Measurements from ENCODE around the gene FOXN3. TPM values are rescaled to one million over a fixed set of nuclear protein-coding genes. Genes with fewer than 3 reads are reported as not detected.
"Not testable (repeated sequence)": the region's sequence is repeated elsewhere in the genome, so short reads cannot be mapped to it uniquely, and the experiment has no call there.

The FOXN3 gene
- total RNA-seq, 2 experiments from 2014 or later, result 70.3 to 72.7 TPM

DNA sequence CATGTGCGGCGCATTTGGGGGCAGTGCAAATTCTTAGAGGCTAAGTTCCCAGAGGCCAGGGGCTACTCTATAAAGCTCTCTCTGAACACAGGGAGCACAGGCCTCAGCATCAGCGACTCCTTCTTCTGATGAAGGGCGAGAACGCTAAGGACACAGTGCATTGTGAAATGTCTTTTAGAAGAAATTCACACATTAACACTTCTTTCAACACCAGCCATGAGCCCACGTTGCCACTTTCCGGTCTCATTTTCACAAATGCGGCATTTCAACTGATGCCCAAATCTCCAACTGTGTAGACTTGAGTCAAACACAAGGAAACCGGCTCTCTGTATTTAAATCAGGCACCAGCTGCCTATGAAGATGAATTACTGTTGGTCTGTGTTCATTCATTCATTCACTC is 162.0 kb downstream of the FOXN3 start:
- H3K4me1 Mint-ChIP-seq (ENCODE audit: low read depth), result peaks cover 10% of the 10 kb centered on the region
- DNase-seq, result no peak
- ChIA-PET POLR2A (no interaction called here), CTCF (no interaction called here)
- no peaks in the 10 kb centered on the region for H3K27me3 Mint-ChIP-seq (ENCODE audit: low read depth)
- peaks cover 24% of the 10 kb centered on the region for H3K36me3 Mint-ChIP-seq (ENCODE audit: low read depth)
- H3K4me3 Mint-ChIP-seq, result no peak overlapping the region
- ATAC-seq, result no peak
- H3K27ac Mint-ChIP-seq, result no peak overlapping the region
- no peaks in the 10 kb centered on the region for H3K9me3 Mint-ChIP-seq (ENCODE audit: insufficient read depth)

DNA sequence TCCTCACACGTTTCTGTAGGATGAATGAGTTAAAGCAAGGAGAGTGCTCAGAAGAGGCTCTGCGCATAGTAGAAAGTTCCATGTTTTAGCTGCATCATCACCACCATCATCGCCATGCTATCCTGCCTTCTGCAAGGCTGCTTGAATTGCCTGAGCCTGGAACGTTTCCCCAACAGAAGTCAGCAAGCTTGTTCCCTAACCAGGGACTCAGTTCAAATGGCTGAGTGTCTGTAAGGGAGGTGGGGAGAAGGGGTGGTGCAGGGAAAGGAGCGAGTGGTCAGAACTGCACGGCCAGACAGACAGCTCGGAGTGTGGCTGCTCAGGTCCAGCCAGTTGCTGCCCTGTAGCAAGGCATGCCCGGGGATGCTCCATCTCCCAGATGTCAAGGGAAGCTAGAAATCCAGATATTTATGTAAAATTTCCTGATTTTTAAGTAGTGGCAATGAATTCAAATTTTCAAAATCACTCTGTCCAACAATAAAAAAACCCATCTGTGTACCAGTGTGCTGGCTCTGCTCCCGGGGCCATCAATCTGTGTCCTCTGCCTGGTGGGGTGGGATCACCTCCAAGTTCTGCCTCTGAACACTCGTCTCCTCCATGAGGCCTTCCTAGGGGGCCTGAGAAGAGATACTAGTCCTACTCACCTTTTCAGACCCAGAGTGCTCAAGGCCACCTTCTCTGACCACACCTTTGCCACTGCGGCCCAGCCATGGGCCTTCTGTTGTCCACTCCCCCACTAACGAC is 162.7 kb downstream of the FOXN3 start:
- no peak overlapping the region for H3K4me3 Mint-ChIP-seq
- ATAC-seq (no peak), DNase-seq (no peak)
- ChIA-PET CTCF (no interaction called here), POLR2A (interaction anchor here (0.6 kb wide), 1 partner anchor 9 kb away, joined by 3 read pairs; no protein-coding TSS in a partner anchor)
- H3K9me3 Mint-ChIP-seq (ENCODE audit: insufficient read depth), result no peaks in the 10 kb centered on the region
- no peaks in the 10 kb centered on the region for H3K27me3 Mint-ChIP-seq (ENCODE audit: low read depth)
- peaks cover 24% of the 10 kb centered on the region for H3K36me3 Mint-ChIP-seq (ENCODE audit: low read depth)
- peaks cover 10% of the 10 kb centered on the region for H3K4me1 Mint-ChIP-seq (ENCODE audit: low read depth)
- H3K27ac Mint-ChIP-seq, result no peak overlapping the region

DNA sequence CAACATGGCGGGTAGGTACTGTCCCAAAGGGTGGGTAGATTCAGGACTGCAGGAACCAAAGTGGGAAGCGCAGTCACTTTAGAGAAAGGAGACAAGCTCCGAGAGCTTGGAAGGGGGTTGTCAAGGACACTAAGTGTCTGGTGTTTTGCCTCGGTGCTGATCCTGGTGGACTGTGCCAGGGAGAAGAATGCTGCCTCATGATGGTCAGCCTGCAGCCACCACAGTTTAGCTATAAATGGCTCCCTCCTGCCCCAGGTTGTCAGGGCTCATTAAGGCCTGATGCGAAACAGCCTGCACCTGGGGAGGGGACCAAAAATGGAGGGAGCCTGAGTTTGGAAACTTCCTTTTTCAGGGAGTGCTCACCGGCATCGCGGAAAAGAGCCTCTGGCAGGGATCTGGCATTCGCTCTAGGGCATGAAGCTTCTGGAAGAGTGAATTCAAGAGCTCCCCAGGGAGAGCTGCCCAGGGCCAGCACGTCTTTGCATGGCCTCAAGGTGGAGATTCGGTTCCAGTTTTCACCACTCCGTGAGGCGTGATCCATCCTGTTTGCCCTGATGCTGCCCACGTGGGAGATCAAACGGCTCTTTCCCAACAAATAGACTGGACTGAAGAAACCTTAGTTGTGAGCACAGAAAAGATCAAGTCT is 164.0 kb downstream of the FOXN3 start:
- Mint-ChIP-seq H3K36me3 (ENCODE audit: low read depth) (peaks cover 24% of the 10 kb centered on the region), H3K9me3 (ENCODE audit: insufficient read depth) (no peaks in the 10 kb centered on the region), H3K27ac (no peak overlapping the region), H3K4me3 (no peak overlapping the region), H3K4me1 (ENCODE audit: low read depth) (peaks cover 4% of the 10 kb centered on the region), H3K27me3 (ENCODE audit: low read depth) (no peaks in the 10 kb centered on the region)
- no peak for DNase-seq
- POLR2A ChIA-PET, result no interaction called here
- ATAC-seq, result no peak
- CTCF ChIA-PET, result interaction anchor here (1.2 kb wide), 1 partner anchor 9 kb away, joined by 3 read pairs; no protein-coding TSS in a partner anchor

DNA sequence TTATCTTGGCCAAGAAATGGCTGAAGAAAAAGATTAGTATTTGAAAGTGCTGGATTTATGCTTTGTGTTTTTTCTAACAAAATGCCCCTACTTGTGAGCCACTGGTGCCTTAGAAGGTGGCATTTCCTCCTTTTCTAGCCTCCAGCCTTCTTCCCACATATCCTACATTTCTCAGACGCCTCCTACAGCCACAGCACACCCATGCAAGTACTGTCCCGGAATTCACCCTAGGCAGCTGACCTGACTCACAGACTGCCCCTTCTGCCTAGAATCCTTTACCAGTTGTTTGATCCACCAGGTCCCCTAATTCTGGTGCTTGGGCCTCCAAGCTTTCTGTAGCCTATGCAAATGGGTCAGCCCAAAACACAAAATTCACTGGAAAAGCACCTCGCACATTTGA is 166.0 kb downstream of the FOXN3 start:
- Mint-ChIP-seq H3K4me3 (no peak overlapping the region), H3K4me1 (ENCODE audit: low read depth) (peaks cover 4% of the 10 kb centered on the region), H3K9me3 (ENCODE audit: insufficient read depth) (no peaks in the 10 kb centered on the region), H3K27ac (no peak overlapping the region), H3K36me3 (ENCODE audit: low read depth) (peaks cover 20% of the 10 kb centered on the region), H3K27me3 (ENCODE audit: low read depth) (no peaks in the 10 kb centered on the region)
- DNase-seq (no peak), ATAC-seq (no peak)
- CTCF ChIA-PET, result no interaction called here
- POLR2A ChIA-PET, result no interaction called here

DNA sequence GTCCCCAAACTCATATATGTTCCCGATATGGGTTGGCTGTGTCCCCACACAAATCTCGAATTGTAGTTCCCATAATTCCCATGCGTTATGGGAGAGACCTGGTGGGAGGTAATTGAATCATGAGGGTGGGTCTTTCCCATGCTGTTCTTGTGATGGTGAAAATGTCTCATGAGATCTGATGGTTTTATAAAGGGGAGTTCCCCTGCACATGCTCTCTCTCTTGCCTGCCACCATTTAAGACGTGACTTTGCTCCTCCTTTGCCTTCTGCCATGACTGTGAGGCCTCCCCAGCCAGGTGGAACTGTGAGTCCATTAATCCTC is 166.4 kb downstream of the FOXN3 start:
- ATAC-seq; H3K27me3 Mint-ChIP-seq (ENCODE audit: low read depth); DNase-seq; H3K9me3 Mint-ChIP-seq (ENCODE audit: insufficient read depth); H3K27ac Mint-ChIP-seq; H3K4me1 Mint-ChIP-seq (ENCODE audit: low read depth); CTCF ChIA-PET; H3K4me3 Mint-ChIP-seq: not testable (repeated sequence)
- H3K36me3 Mint-ChIP-seq (ENCODE audit: low read depth), result peaks cover 20% of the 10 kb centered on the region
- POLR2A ChIA-PET, result interaction anchor here (0.9 kb wide), 1 partner anchor 24 kb away, joined by 3 read pairs; no protein-coding TSS in a partner anchor

DNA sequence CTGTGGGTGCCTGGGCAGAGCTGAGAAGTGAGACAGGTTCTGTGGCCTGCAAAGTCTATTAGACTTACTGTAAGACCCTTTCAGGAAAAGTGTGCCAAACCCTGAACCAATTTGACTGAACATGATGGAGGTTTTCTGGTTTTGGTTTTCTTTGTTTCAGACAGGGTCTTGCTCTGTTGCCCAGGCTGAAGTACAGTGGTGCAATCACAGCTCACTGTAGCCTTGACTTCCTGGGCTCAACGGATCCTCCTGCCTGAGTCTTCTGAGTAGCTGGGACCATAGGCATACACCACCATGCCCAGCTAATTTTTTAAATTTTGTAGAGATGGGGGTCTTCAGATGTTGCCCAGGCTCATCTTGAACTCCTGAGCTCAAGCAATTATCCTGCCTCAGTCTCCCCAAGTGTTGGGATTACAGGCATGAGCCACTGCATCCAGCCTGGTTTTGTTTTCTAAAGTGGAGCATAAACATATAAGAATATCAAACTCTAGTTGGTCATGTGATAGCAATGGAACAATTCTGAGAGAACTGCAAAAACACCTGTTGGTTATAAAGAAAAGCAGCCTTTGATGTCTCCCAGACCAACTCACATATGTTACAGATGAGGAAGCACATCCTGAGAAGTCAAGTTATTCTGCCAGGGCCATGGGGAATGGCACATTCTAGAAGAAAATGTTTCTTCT is 166.9 kb downstream of the FOXN3 start:
- Mint-ChIP-seq H3K36me3 (ENCODE audit: low read depth) (peaks cover 20% of the 10 kb centered on the region), H3K27me3 (ENCODE audit: low read depth) (no peaks in the 10 kb centered on the region), H3K27ac (no peak overlapping the region), H3K4me1 (ENCODE audit: low read depth) (peaks cover 4% of the 10 kb centered on the region), H3K9me3 (ENCODE audit: insufficient read depth) (no peaks in the 10 kb centered on the region), H3K4me3 (no peak overlapping the region)
- ChIA-PET CTCF (no interaction called here), POLR2A (interaction anchor here (0.9 kb wide), 1 partner anchor 24 kb away, joined by 3 read pairs; no protein-coding TSS in a partner anchor)
- ATAC-seq, result no peak
- DNase-seq, result no peak

DNA sequence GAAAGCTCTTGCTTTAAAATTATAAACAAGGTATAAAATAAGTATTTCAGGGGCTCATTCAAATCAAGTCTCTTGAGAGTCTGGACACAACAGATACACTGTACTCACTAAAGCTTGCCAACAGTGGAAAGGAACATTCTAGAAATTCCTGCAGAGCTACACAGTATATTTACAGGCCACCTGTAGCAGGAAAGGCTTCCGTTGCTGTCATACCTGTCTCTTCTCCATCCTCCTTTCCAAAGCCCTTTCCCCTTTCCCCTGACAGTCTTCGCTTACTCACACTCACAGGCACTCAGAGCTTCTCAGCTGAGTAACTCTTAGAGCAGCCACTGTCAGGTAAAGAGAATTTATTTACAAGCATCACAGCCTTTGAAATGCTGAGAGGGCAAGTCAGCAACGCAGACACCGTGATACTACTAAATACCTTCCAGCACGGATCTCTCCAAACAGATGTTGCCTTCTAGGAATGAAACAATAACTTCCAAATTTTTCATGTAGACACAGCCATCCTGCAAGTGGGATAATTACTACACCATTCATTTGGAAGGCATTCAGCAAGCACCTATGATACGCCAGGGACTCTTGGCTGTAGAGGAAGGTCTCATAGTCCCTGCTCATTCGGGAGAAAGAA is 167.9 kb downstream of the FOXN3 start:
- H3K27ac Mint-ChIP-seq, result peak overlapping the region; percentile 44
- peaks cover 7% of the 10 kb centered on the region for H3K4me1 Mint-ChIP-seq (ENCODE audit: low read depth)
- DNase-seq (no peak), ATAC-seq (no peak)
- H3K9me3 Mint-ChIP-seq (ENCODE audit: insufficient read depth), result no peaks in the 10 kb centered on the region
- H3K4me3 Mint-ChIP-seq, result no peak overlapping the region
- no peaks in the 10 kb centered on the region for H3K27me3 Mint-ChIP-seq (ENCODE audit: low read depth)
- peaks cover 20% of the 10 kb centered on the region for H3K36me3 Mint-ChIP-seq (ENCODE audit: low read depth)
- POLR2A ChIA-PET, result no interaction called here
- CTCF ChIA-PET, result interaction anchor here (0.6 kb wide), 1 partner anchor 68 kb away, joined by 3 read pairs; no protein-coding TSS in a partner anchor

DNA sequence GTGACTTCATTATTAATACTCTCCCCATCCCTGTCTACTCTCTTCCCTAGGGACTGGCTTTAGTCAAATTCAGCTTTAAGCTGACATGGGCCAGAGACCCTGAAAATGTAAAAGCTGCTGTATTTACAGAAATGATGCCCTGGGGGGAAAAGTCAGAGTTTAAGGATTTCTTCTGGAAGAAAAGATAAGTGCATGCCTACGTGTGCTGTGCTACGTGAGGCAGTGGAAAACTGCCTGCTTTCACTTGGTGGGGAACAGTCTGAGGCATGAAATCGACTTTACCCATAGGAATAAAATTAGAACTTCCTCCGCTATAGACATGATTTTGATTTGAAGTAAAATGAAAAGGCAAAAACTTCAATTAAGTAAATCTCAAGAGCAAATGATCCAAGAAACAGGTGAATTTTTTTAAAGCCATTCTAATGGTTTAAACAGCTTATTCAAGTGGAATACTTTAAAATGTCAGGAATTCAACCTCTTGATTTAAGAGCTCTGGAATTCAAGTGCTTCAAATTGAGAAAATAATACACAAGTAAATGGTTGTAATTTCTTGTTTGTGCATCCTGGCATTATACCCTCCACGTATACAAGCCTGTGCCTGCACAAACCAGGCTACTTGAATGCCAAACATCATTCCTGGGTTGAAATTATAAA is 168.5 kb downstream of the FOXN3 start:
- Mint-ChIP-seq H3K9me3 (ENCODE audit: insufficient read depth) (no peaks in the 10 kb centered on the region), H3K36me3 (ENCODE audit: low read depth) (peaks cover 20% of the 10 kb centered on the region), H3K27me3 (ENCODE audit: low read depth) (no peaks in the 10 kb centered on the region), H3K27ac (no peak overlapping the region), H3K4me1 (ENCODE audit: low read depth) (peaks cover 10% of the 10 kb centered on the region), H3K4me3 (no peak overlapping the region)
- ChIA-PET POLR2A (no interaction called here), CTCF (no interaction called here)
- DNase-seq (no peak), ATAC-seq (no peak)

DNA sequence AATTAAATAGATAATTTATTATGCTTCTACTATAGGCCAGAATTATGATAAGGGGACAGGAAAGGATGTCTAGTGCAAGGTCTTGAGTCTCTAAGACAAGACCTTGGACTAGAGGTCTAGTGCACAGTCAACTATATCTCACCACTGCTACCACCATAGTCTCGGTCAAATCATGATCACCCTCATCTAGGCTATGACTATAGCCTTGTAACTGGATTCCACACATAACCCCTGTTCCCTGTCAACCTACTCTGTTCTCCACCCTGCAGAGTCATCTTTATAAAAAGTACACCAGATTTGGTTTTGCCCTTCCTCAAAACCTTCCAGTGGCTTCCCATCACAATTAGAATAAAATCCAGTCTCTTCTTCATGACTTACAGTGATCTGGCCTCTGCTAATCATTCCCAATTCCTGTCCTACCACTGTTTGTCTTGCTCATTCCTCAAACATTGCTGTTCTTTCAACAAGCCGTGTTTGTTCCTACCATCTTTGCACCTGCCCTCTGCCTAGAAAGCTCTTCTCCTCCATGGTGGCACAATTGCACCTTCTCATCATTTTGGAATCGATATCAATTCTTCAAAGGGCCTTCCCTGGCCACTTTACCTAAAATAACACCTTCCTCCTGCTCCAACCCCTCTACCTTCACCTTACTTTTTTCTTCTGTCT is 169.4 kb downstream of the FOXN3 start:
- H3K4me3 Mint-ChIP-seq, result no peak overlapping the region
- H3K27ac Mint-ChIP-seq, result no peak overlapping the region
- H3K36me3 Mint-ChIP-seq (ENCODE audit: low read depth), result peaks cover 15% of the 10 kb centered on the region
- H3K27me3 Mint-ChIP-seq (ENCODE audit: low read depth), result no peaks in the 10 kb centered on the region
- ATAC-seq (no peak), DNase-seq (no peak)
- CTCF ChIA-PET, result interaction anchor here (0.6 kb wide), 1 partner anchor 558 kb away, joined by 3 read pairs; no protein-coding TSS in a partner anchor
- POLR2A ChIA-PET, result no interaction called here
- H3K9me3 Mint-ChIP-seq (ENCODE audit: insufficient read depth), result no peaks in the 10 kb centered on the region
- peaks cover 11% of the 10 kb centered on the region for H3K4me1 Mint-ChIP-seq (ENCODE audit: low read depth)

DNA sequence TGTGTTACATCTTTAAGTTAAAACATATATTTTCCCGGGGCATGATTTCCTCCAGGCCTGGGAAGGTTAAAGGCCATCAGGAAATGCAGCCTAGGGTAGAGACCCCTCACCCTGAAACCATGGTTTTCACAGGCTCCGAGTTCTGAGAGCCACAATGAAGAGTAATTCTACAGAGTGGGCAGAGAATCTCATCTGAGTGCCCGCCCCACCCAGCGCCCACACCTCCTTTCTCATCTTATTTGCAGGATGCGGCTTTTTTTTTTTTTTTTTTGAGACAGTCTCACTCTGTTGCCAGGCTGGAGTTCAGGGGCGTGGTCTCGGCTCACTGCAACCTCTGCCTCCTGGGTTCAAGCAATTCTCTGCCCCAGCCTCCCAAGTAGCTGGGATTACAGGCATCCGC is 170.7 kb downstream of the FOXN3 start:
- CTCF ChIA-PET, result interaction anchor here (1.0 kb wide), 1 partner anchor 39 kb away, joined by 3 read pairs; no protein-coding TSS in a partner anchor
- ATAC-seq, result no peak
- H3K36me3 Mint-ChIP-seq (ENCODE audit: low read depth), result peaks cover 12% of the 10 kb centered on the region

DNA sequence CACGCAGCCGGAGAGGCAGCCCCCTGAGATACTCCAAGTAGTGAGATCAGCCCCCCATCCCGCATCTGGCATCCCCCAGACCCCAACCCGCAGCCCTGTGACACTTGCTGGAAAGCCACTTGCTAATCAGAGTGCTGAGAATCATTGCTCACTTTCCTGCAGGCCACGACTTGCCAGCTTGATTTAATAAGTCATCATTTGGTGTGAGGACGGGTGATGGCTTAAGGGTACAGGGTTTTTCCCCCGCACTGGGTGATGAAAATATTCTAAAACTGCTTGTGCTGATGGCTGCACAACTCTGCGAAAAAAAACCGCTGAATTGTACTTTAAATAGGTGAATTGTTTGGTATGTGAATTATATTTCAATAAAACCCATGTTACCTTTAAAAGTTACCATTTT is 171.2 kb downstream of the FOXN3 start:
- H3K9me3 Mint-ChIP-seq (ENCODE audit: insufficient read depth), result no peaks in the 10 kb centered on the region
- ATAC-seq (no peak), DNase-seq (no peak)
- no peak overlapping the region for H3K27ac Mint-ChIP-seq
- H3K36me3 Mint-ChIP-seq (ENCODE audit: low read depth), result peaks cover 12% of the 10 kb centered on the region
- no peaks in the 10 kb centered on the region for H3K27me3 Mint-ChIP-seq (ENCODE audit: low read depth)
- H3K4me1 Mint-ChIP-seq (ENCODE audit: low read depth), result peaks cover 17% of the 10 kb centered on the region
- no peak overlapping the region for H3K4me3 Mint-ChIP-seq
- ChIA-PET CTCF (interaction anchor here (1.0 kb wide), 1 partner anchor 39 kb away, joined by 3 read pairs; no protein-coding TSS in a partner anchor), POLR2A (no interaction called here)

More for the DNA sequence above, 170.7 kb downstream of the FOXN3 start:
- H3K27me3 Mint-ChIP-seq (ENCODE audit: low read depth), result no peaks in the 10 kb centered on the region
- POLR2A ChIA-PET, result no interaction called here
- H3K4me3 Mint-ChIP-seq, result no peak overlapping the region
- H3K4me1 Mint-ChIP-seq (ENCODE audit: low read depth), result peaks cover 13% of the 10 kb centered on the region
- no peak overlapping the region for H3K27ac Mint-ChIP-seq
- no peak for DNase-seq
- H3K9me3 Mint-ChIP-seq (ENCODE audit: insufficient read depth), result no peaks in the 10 kb centered on the region
